Stimulated activated CD8-positive, alpha-beta memory T cell treated with anti-CD3 and anti-CD28 coated beads, Interleukin-15, amount 100 ng/mL, for 48 hours (primary cell): ENCODE data around the gene MAPKAP1.

ENCODE experiments used
- DNase-seq, 2 donors: peaks; one replicate each; pipeline ENCODE4 v3.0.0-alpha.2; 2020; ENCODE audit warnings: low read depth in 2 of 2

MAPKAP1 gene

DNA sequence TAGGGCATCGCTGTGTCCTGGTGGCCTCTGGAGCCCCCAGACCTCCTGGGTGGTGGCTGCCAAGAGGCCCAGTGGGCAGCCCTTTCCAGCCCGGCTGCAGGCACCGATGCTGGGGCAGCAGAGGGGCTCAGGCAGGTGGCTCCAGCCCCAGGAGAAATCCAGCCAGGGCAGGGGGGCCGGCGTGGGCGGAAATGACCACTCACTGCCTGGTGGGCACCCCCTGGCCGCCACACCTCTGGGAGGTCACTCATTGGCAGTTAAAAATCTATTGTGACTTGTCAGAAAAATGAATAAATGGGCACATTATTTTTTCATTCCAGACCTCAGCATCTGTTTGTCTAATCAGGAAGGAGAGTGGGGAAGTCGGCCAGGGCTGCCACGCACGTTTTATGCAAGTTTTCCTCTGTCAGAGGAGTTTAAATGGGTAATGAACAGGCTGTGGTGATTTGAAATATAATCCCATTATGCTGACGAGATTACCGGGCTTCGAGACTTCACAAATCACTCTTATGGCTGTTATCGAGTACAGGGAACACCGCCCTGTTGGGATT is 273.5 kb downstream of the MAPKAP1 start:
- no peak for DNase-seq

DNA sequence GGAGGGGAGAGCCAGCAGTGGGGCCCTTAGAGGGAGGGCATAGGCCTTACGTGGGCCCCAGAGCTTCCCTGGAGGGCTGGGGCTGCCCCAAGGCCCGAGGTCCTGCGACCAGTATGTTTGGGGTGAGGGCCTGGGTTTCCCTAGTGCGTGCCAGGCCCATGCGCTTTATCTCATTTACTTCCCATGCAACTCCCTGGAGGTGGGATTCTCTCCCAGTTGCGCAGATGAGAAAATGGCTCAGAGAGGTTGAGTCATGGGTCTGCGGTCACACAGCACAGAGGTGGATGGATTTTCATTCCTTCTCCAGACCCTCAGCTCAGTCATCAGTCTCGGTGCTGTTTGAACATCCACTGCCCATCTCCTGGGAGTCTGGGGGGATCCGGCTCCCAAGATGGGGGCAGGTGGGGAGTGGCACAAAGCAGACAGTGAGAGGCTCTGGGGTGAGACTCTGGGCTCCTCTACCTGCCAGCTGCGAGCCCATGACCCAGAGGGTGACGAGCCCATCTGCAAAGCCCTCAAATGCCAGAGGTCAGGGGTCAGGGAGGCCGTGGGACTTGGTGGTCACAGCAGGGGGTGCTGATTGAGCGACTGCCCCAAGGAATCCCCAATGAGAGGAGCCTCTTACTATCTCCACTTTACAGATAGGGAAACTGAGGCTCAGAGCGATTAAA is 274.2 kb downstream of the MAPKAP1 start:
- no peak for DNase-seq

DNA sequence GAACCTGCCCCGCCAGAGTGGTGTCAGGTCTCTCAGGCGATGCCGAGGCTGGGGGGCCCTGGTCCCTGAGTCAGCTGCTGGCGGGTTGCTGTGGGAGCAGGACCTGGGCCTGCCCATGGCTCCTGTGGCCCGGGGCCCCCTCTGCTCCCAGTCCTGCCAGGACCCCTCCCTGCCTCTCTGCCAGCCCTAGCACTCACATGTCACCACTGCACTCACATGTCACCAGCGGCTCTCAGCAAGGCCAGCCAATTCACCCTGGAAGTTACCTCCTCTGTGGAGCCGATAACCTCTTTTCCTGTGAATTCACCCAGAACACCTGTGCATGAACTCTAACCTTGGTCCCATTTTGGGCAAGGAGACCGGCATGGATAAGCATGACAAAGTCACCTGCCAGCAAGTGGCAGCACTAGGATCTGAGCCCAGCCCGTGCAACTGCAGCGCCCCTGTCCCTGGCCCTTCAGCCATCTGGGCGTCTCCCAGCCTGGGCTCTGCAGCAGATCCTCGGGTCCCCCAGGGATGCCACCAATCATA is 275.2 kb downstream of the MAPKAP1 start:
- DNase-seq: no peak

DNA sequence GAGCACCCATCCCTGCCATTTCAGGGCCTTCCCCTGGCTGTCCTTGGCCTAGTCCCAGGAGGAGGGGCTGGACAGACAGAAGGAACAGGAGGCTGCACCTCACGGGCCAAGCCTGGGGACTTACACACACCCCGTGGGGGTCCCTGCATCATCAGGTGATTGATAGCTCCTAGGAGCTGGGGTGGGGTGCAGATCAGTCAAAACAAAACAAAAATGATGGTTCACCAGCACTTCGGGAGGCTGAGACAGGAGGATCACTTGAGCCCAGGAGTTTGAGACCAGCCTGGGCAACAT is 276.0 kb downstream of the MAPKAP1 start:
- DNase-seq: no peak

DNA sequence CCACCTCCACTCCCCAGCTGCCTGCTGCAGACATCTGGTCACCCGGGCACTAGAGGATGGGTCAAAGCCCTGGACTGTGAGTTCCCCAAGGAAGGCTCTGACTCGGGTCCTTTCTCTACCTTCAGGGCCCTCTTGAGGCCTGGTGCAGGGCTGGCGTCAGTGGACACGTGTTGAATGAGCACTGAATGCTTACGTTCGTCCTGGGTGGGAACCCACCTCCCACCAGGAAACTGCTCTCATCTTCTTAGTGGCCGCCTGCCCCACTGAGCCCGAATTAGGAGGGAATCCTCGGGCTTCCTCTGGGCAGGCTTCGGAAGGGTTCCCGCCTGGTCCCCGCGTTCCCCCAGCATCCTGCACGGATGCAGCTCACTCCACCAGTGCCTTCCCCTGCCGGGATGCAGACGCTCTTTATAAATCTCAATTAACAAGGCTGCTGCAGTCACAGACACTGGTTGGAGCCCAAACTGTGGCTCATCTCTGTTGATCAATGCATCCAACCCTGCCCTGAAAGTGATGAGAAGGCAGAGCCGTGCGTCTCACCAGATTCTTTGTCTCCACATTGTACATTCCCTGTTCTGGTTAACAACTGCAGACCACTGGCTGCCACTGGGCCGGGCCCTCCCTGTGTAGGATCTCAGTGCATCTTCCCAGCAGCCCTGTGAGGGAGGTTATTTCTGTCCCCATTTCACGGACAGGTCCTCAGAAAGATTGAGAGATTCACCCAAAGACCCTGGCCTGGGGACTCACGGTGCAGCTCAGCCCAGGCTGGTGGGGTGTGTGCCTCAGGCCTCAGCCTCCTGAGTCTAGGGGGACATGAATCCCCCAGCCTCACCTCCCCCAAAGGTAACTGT is 276.6 kb downstream of the MAPKAP1 start:
- no peak for DNase-seq

DNA sequence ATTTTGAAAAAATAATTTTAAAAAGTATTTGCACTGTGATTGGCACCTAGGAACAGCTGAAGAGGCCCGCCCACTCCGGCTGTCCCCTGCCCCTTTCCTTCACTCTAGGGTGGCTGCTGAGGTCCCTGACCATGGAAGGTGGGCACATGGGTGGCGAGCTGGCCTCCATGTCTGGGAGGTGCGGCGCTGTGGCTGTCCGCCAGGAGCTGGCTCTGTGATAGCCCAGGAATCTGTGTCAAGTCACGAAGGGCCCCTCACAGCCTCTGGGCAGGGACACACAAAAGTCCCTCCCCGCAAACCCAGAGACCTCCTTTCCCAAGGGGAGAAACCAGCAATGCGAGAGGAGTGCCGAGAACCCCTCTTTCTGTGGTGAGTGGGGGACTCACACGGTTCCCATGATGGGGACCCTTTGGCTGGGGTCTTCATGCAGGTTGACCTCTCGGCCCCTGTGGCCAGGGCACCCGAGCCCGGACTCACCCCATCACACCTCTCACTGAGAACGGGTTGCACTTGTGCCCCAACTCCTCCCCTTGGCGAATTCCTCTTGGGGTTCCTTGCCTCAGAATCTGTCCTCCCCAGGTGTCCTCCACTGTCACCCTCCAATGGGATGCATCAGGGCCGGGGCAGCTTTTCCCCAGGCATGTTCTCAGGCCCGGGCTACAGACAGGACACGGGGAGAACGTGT is 277.4 kb downstream of the MAPKAP1 start:
- DNase-seq: no peak

DNA sequence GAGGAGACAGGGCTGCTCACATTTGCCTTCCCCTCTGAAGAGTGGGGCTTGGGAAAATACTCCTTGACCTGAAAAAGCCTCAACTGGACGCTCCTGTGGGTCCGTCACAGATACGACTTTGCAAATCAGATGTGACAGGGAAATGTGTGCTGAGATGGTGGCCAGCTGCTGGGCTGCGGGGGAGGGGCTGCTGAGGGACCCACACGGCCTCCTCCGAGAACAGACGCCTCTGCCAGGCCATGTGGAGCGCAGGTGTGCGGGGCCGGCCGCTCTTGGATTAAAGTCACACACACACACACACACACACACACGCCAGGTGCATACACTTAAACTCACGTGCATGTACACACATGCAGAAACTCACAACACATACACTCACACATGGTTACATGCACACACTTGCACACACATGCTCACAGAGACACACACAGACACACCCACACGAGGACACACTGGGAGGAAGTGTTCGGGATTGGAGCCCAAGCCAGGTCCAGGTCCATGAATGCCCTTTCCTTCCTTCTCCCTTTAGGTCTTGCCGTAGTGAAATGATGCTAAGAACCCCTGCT is 278.0 kb downstream of the MAPKAP1 start:
- no peak for DNase-seq

DNA sequence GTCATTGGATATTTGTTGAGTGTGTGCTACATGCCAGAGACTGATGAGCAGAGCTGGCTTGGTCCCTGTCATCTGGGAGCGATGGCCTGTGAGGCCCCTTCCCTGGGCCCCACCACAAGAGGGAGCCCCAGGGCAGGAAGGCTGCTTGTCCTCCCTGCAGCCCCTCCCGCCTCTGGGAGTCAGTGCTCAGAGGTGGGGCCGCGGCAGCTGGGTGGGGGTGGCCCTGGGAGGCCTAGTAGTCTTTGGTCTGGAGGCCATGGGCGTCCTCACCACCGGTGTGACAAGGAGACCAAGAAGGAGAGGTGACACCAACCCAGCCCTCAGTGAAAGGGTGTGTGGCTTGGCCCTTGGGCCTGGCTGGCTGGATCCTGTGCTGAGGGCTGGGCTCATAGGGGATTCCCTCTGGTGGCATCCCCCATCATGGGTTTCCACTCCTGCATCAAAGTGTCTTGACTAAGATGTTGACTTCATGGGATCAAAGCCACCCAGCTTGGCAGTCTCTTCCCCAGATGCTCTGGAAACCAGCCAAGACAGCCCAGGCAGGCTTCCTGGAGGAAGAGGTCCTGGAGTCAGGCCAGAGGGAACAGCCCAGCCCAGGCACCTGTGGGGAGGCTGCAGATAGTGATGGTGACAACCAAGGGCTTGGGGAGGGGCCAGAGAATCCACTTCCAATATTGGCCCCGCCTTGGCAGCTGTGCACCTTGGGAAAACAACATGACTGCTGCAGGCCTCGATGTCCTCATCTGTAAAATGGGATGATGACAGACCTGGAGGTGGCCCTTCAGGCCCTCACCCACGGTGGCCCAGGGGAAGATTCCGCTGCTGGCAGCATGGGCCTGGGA is 278.7 kb downstream of the MAPKAP1 start:
- no peak for DNase-seq

DNA sequence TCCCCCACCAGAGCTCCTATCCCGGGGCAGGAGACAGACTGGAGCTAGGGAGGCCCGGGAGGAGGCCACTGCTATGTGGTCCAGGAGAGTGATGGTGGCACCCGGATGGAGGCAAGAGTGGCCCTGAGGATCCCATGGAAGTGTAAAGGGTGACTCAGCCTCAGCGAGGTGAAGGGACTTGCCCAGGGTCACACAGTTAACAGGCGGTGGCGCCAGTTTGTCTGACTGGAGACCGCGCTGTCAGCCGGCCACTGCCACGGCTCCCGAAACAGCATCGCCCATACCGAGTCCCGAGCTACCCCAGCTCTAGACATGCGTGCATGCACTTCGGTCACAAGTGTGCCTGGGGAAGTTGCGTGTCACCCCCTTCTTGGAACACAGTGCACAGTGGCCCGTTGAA is 279.5 kb downstream of the MAPKAP1 start:
- DNase-seq: no peak

DNA sequence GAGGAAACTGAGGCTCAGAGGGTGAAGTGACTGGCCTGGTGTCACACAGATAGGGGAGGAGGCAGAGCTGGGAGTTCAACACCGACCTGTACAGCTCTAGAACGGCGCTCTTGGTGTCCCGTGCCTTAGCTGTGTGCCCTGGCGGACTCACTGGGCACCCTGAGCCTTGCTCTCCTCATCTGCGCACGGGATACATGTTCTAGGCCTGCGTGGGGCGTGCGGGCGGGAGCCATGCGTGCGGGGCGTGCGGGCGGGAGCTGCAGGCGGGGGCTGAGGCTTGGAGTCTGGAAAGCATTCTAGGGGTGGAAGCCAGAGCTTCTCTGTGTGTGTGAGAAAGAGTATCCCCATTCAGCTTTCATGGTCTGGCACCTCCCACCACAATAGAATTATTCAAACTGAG is 280.1 kb downstream of the MAPKAP1 start:
- no peak for DNase-seq

DNA sequence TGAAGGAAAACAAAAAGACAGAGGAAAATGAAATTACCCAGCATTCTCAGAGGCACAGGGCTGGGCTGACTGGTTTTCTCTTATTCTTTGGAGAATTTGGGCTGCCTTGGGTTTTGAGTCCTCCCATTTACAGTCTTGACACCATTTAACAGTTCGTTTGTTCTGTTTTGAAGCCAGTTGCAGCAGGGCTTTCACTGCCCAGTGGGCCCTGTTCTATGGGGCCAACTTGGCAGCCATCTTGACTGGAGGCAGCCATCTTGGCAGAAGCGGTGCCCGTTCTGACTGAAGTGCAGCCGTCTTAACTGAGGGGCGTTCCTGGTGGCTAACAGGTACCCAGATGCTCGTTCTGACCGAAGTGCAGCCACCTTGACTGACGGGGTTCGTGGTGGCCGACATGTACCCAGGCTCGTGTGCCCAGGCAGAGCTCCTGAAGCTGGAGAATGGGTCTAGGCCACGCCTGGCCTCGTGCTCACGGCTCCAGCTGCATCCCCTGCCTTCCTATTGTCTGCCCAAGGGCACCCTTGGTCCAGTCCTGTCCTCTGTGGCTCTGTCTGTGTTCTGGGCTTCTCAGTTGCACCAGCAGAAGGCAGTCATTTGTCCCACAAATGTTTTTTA is 281.0 kb downstream of the MAPKAP1 start:
- DNase-seq: no peak

DNA sequence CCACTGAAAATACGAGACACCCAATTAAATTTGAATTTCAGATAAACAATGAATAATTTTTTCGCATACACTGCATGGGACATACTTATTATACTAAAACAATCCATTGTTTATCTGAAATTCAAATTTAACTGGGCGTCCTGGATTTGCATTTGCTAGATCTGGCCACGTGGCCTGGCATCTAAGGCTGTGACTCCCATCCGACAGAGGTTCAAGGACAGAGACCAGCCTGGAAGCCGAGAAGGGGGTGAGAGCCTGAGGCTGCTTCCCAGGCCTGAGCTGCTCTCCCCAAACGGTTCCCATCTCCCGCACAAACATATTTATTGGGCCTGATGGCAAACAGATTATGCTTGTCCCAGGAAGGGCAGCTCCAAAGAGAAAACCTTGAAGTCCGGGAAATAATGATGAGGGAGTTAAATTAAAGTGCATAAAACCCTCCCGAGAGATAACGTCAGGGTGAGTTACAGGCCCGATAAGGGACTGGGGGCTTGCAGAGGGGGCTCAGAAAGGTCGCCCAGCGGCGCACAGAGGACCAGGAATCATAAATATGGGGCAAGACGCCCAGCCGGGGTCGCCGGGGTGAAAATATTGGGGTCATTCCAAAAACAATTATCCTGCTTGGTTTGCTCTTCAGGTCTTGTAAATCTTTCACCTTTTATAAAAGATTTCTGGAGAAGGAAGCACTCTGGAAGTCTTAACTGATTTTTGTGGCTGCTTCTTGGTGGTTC is 281.7 kb downstream of the MAPKAP1 start:
- no peak for DNase-seq

DNA sequence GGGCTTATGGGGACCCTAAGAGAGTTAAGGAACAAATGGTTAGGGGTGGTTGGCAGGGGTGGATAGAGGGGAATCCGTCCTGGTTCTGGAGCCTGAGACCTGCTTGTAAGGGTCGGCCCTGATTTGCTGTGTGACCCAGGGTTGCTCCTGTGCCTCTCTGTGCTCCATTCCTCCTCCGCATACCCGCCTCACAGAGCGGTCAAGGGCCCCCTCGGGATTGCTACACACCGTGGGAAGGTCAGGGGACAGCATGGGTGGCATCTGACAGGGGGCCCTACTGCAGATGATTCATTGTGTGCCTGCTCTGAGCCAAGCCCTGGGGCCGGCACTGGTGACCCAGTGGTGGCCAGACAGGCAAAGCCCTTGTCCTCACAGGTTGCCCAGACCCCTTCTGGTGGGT is 283.0 kb downstream of the MAPKAP1 start:
- no peak for DNase-seq

DNA sequence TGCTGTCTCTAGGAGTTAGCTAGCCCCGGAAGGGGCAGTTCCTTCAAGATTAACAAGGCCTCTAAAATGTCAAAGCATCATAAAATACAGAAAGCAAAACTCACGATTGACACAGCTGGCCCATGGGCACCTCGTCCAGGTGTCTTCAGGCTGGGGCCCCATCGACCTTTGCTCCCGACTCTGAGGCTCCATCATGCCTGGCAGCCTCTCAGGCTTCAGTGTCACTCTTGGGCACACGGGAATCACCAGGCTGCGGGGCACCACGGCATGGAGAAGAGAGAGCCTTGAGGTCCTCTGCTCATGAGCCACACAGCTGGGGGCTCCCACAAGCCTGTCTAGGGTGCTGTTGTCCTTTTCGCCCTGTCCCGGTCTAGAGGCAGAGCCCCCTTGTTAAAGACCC is 284.2 kb downstream of the MAPKAP1 start:
- no peak for DNase-seq

DNA sequence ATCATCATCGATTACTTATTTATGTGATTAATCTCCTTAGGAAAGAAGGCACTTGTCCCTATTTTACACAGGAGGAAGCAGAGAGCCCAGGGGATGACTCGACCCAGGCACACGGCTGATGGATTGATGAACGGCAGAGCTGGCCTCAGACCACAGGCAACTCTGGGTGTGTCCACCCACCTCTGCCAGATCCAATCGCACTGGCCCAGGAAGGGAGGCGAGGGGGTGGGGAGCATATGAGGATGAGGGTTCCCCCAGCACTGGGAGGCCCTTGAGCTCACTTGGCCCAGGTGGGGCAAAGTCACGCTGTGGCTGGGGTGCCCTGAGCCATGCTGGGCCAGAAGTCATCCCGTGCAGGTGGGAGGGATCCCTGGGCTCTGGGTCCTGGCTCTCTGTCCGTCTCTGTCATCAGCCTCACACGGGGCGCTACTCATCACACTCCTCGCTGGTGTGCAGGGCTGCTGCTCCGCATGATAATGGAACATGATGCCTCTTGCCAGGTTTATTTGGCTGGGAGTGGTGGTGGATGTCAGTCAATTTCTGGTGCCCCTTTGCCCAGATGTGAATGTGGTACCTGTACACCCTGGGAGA is 285.3 kb downstream of the MAPKAP1 start:
- no peak for DNase-seq

DNA sequence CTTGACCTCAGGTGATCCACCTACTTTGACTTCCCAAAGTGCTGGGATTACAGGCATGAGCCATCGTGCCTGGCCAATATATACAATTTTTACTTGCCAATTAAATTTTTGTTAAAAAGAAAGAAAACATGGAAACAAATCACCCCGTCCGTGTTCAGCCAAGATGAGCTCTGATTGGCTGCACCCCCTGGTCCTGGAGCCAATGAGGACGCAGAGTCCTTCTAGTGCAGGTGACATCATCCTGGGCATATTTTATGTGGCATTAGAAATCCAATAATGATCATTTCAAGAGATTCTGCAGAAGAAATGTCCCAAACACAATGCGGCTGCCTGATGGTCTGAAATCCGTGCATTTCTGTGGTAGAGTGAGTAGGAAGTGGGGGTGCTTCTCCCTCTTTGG is 285.8 kb downstream of the MAPKAP1 start:
- no peak for DNase-seq

DNA sequence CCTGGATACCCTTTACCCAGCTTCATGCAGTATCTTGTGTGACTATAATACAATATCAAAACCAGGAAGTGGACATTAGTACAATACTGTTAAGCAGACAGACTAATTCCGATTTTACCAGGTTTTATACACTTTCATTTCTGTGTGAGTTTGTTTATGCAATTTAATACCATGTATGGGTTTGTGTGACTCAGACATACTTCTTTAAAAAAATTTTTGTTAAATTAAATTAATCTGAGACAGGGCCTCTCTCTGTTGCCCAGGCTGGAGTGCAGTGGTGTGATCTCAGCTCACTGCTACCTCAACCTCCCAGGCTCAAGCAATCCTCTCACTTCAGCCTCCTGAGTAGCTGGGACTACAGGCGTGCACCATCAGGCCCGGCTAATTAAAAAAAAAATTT is 288.6 kb downstream of the MAPKAP1 start:
- no peak for DNase-seq

DNA sequence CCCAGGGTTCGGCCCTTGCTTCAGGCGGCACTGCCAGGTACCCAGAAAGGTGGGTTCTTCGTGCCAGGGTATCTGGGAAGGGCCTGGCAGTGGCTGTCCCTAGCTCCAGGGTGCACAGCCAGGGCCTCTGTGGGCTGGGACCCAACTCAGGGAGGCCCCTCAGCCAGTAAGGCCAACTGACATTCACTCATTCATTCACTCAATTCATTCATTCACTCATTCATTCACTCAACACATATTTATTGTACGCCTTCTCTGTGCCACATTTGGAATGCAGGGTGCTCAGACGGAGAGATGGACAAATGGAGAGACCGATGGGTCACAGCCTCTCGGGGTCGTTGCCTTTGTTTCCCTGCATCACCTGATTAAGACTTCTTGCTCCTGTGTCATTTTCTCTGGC is 290.5 kb downstream of the MAPKAP1 start:
- no peak for DNase-seq

DNA sequence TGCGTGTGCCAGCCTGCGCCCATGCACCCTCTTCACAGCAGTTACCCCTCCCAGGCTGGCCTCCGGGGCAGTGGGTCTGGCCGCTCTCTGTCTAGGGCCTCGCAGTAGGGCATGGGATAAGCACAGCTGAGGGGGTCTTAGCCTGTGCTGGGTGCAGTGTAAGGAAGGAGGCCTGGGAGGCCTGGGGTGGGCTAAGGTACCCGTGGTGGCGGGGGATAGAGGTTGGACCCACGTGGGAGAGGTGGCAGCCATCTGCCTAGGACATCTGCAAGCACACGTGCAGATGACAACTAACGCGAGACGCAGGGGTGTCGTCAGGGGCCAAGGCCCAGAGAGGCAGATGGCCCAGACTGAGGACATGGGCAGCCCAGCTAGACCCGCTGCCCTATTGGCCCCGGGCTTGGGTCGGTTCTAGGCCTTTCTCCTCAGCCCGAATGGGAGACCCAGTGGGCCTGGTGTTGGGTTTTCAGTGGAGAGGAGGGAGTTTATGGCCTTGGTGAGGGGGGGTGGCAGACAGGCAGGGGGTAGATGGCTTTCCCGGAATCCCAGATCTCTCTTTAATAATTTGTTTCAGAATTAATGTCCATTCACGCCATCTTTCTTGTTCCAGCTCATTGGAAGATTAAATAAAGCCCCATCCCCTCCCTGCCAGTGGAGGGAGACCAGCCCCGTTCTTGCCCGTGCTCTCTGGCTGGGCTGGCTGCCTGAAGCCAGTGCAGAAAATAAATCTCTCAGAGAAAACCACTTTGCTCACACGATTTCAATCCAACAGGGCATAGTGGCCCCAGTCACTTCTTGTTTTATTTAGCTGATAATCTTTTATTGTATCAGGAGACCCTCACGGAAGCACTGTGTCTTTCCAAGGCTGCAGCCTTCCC is 291.2 kb downstream of the MAPKAP1 start:
- no peak for DNase-seq
